GM18502 (cell line): ENCODE data around the gene ZNF512.

Experiments used
- ATAC-seq: cut with Tn5 transposase; IDR thresholded peaks from one replicate; pipeline ENCODE4 v1.9.1; 2021; ENCODE audit warnings: mild to moderate bottlenecking; ENCODE audit not compliant: unreplicated experiment, poor library complexity

Gene ZNF512

DNA sequence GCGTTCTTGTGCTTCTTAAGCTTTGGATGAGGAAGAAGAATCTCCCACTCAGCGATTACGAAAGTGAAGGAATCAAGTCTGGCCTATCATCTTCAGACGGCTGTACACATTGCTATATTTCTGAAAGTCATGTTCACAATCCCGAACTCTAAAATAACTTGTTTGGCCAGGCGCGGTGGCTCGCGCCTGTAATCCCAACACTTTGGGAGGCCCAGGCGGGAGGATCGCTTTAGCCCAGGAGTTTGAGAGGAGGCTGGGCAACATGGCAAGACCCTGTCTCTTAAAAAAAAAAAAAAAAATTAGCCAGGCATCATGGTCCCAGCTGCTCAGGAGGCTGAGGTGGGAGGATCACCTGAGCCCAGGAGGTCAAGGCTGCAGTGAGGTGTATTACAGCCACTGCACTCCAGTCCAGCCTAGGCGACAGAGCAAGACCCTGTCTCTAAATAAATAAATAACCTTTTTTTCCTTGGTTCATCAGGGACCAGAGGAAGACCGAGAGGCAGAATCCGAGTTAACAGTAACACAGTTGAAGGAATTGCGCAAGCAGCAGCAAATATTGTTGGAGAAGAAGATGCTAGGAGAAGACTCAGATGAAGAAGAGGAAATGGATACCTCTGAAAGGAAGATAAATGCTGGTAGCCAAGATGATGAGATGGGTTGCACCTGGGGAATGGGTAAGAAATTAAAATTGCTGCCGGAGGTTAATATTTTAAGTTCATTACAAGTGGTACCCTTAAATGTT lies 82.0 kb downstream of the ZNF512 start:
- ATAC-seq = no peak

DNA sequence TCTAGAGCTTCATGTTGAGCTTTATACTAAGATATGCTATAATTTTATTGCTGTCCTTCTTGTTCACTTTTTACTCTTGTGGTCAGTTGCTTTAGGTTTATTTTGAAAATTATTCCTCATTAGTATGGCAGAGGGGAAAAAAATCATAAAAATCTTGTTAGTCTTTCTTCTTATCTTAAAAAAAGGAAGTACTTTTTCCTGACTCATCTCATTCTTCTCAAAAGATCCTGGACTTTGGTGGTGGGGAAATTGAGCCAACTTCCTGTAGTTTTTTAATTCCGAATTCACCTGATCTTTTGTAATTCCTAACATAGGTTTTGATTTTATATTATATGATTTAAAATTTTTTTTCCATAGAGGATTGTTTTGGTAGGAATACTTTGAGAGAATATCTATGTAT lies 84.6 kb downstream of the ZNF512 start:
- no peak for ATAC-seq

- no peak for ATAC-seq
These were observed 88.4 kb downstream of the ZNF512 start for GRCh38 chr2:27671235-27671634.
